GM12878 (cell line): ENCODE measurements around the gene CHRNE. TPM values are rescaled to one million over a fixed set of nuclear protein-coding genes. Genes with fewer than 3 reads are reported as not detected.
A peak's percentile ranks its signal among the peaks of the same experiment; 100 is the strongest.

ENCODE experiments used
- ASH2L ChIP-seq: fragments of 300-600, 200-600 bp; sonication (generic); IDR thresholded peaks from 2 replicates; pipeline ENCODE4 v1.6.1; 2017; ENCODE audit warnings: low read depth, mild to moderate bottlenecking, borderline replicate concordance
- ATF7 ChIP-seq: fragments of 450-650 bp; IDR thresholded peaks from 2 replicates; pipeline ENCODE4 v1.6.1; 2016; ENCODE audit warnings: low read depth, mild to moderate bottlenecking
- BCL11A ChIP-seq: IDR thresholded peaks from 2 replicates; pipeline ENCODE4 v1.6.1; 2011; ENCODE audit warnings: low read depth, low read length
- CBFB ChIP-seq: IDR thresholded peaks from 2 replicates; pipeline ENCODE4 v1.6.1; 2016; ENCODE audit warnings: antibody characterized with exemption, low read depth
- DPF2 ChIP-seq: fragments of 450-650 bp; IDR thresholded peaks from 2 replicates; pipeline ENCODE4 v1.6.1; 2017; ENCODE audit warnings: mild to moderate bottlenecking
- EED ChIP-seq: sonication (generic); IDR thresholded peaks from 2 replicates; pipeline ENCODE4 v1.6.1; 2016; ENCODE audit warnings: antibody characterized with exemption, low read depth
- EP300 ChIP-seq, 2 experiments: fragments of 150-350 bp in 1 of 2; IDR thresholded peaks; 2 replicates each; pipeline ENCODE4 v1.6.1; 2011 to 2012; ENCODE audit warnings: low read depth in 2 of 2, low read length in 2 of 2, borderline replicate concordance in 1 of 2, improper control_type of control experiment in 1 of 2, inconsistent platforms in 1 of 2; ENCODE audit not compliant: control insufficient read depth in 1 of 2
- FOS ChIP-seq: IDR thresholded peaks from 3 replicates; pipeline ENCODE4 v1.6.1; 2011; ENCODE audit warnings: borderline replicate concordance; ENCODE audit not compliant: insufficient read length; ENCODE audit errors: extremely low read depth
- GATAD2B ChIP-seq: fragments of 450-650 bp; conservative IDR thresholded peaks from 2 replicates; pipeline ENCODE4 v1.6.1; 2017; ENCODE audit warnings: low read depth, mild to moderate bottlenecking, moderate library complexity
- MEF2B ChIP-seq: fragments of 450-650 bp; IDR thresholded peaks from 2 replicates; pipeline ENCODE4 v1.6.1; 2018; ENCODE audit warnings: mild to moderate bottlenecking, moderate library complexity; ENCODE audit not compliant: partially characterized antibody, poor library complexity, severe bottlenecking
- NBN ChIP-seq: fragments of 450-650 bp; IDR thresholded peaks from 2 replicates; pipeline ENCODE4 v1.6.1; 2016
- NFYB ChIP-seq: IDR thresholded peaks from 2 replicates; pipeline ENCODE4 v1.6.1; 2011; ENCODE audit warnings: low read depth, mild to moderate bottlenecking, low read length, improper control_type of control experiment, moderate library complexity; ENCODE audit not compliant: insufficient read depth
- NR2C1 ChIP-seq: fragments of 450-650 bp; IDR thresholded peaks from 2 replicates; pipeline ENCODE4 v1.6.1; 2017; ENCODE audit warnings: antibody characterized with exemption, mild to moderate bottlenecking, moderate library complexity
- PAX5 ChIP-seq: IDR thresholded peaks from 2 replicates; pipeline ENCODE4 v1.6.1; 2011; ENCODE audit warnings: low read depth, low read length, borderline replicate concordance
- POLR2A ChIP-seq: IDR thresholded peaks from 2 replicates; pipeline ENCODE4 v1.6.1; 2011; ENCODE audit warnings: low read depth, mild to moderate bottlenecking, low read length
- RAD21 ChIP-seq: IDR thresholded peaks from 2 replicates; pipeline ENCODE4 v1.6.1; 2011; ENCODE audit warnings: mild to moderate bottlenecking, low read depth, low read length, moderate library complexity; ENCODE audit not compliant: insufficient read depth
- SIX5 ChIP-seq: IDR thresholded peaks from 2 replicates; pipeline ENCODE4 v1.6.1; 2011; ENCODE audit warnings: mild to moderate bottlenecking, low read depth, low read length, moderate library complexity; ENCODE audit not compliant: severe bottlenecking
- SMAD5 ChIP-seq: IDR thresholded peaks from 2 replicates; pipeline ENCODE4 v1.6.1; 2016; ENCODE audit warnings: antibody characterized with exemption, low read depth
- SPI1 ChIP-seq: IDR thresholded peaks from 2 replicates; pipeline ENCODE4 v1.6.1; 2011; ENCODE audit warnings: low read depth, mild to moderate bottlenecking, low read length, moderate library complexity, borderline replicate concordance; ENCODE audit not compliant: insufficient read depth
- TARDBP ChIP-seq: IDR thresholded peaks from 2 replicates; pipeline ENCODE4 v1.6.1; 2016; ENCODE audit warnings: borderline replicate concordance
- ZBTB40 ChIP-seq: fragments of 450-650 bp; IDR thresholded peaks from 2 replicates; pipeline ENCODE4 v1.6.1; 2016; ENCODE audit warnings: mild to moderate bottlenecking, moderate library complexity, borderline replicate concordance
- ZNF207 ChIP-seq: fragments of 450-650 bp; IDR thresholded peaks from 2 replicates; pipeline ENCODE4 v1.6.1; 2014; ENCODE audit warnings: antibody characterized with exemption, mild to moderate bottlenecking, borderline replicate concordance
- ZZZ3 ChIP-seq: IDR thresholded peaks from 2 replicates; pipeline ENCODE4 v1.6.1; 2011; ENCODE audit warnings: low read depth; ENCODE audit not compliant: control insufficient read depth, insufficient read length
- polyA plus RNA-seq, 11 experiments: library from polyadenylated mRNA; depleted of rRNA in 4 of 11; unstranded in 6 of 11; stranded (reverse) in 5 of 11; fragments of >200 nt; fragmentation: Nextera tagmentation in 4 of 11; fragmentation: Illumina TruSeq in 1 of 11; extraction: Ambion mirVana in 4 of 11; extraction: Trizol in 1 of 11; gene quantifications; 1 replicate in 1 of 11; 2 replicates in 10 of 11; pipeline versions ENCODE4 v1.2.1 to v1.2.3, GENCODE V29; 2011 to 2016; ENCODE audit warnings: inconsistent platforms in 2 of 11, missing spikeins in 2 of 11, low read depth in 1 of 11
- total RNA-seq, 4 experiments: library from RNA; depleted of rRNA in 3 of 4; stranded (reverse); fragments of >200 nt in 3 of 4; fragmentation: Illumina TruSeq in 1 of 4; extraction: Trizol in 1 of 4; gene quantifications; 2 replicates each; pipeline versions ENCODE4 v1.2.1 to v1.2.3, GENCODE V29; 2013 to 2021
- TF ChIP-seq, protein P1 (sequence below), 3 experiments: IDR thresholded peaks in 2 of 3; conservative IDR thresholded peaks in 1 of 3; 2 replicates each; pipeline ENCODE4 v1.5.1; 2011; ENCODE audit warnings: low read depth in 3 of 3, low read length in 3 of 3, mild to moderate bottlenecking in 3 of 3, control low read depth in 2 of 3, moderate library complexity in 2 of 3, inconsistent platforms in 1 of 3, mixed read lengths in 1 of 3; ENCODE audit not compliant: control insufficient read depth in 2 of 3, insufficient read depth in 1 of 3; ENCODE audit errors: extremely low read depth in 1 of 3

CHRNE gene
- total and polyA plus RNA-seq, 10 of the 15 experiments (the other 5 are each of a cell fraction or from before 2014, with no cell fraction given), result 0.05 to 0.11 (median 0.08) TPM; not detected in 6

DNA sequence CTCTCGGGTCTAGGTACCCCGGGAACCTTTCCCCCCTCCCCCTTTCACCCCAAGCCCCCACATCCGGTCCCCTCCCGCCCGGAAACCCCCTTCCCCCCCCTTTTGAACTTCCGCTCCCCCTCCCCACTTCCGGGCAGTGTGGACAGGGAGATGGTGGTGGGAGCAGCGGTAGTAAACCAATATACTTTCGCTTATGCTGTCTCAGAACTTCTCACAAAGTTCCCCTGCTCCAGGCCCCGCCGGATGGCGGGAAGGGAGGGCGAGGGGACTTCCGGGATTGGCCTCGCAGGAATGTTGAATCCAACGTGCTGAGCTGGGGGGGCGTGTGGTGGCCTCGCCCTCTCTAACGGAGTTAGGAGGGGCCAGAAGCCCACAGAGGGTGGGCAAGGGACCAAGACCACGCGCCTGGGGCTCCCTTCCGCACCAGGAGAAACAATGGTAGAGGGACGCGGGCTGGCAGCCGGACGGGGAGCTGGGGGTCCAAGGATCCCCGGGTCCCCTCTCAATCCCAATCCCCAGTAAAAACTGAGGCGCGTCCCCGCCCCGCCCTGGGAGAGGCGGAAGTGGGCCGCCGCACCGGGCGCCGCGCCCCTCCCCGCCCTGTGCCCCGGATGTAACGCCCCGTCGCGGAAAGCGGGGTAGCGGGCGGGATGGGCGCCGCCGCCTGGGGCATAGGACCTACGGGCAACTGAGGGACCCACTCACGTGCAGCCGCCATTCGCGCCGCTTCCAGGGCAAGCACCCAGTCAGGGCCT lies 44.7 kb upstream of the CHRNE start (continued):
- TF ChIP-seq NFYB (no peak), SMAD5 (peak; percentile 21; the same call in 1 of the 2 replicates), CBFB (peak; percentile 51; the same call in 1 of the 2 replicates), PAX5 (0 out of 2 replicates have a peak, but pooled peaks have one; percentile 40), EP300 (IDR thresholded peaks at IDR 0.05; ENCODE audit: borderline replicate concordance in 1 of 2, control insufficient read depth in 1 of 2, low read depth in 2 of 2, low read length in 2 of 2) (no peak), NBN (peak; percentile 39; the same call in 1 of the 2 replicates), ASH2L (no peak), ZNF207 (no peak), ZZZ3 (no peak), NR2C1 (peak; percentile 69), MEF2B (no peak), TARDBP (no peak), GATAD2B (peak; percentile 69), ATF7 (no peak), FOS (no peak), DPF2 (peak; percentile 70; the same call in 1 of the 2 replicates), SIX5 (peak; percentile 13), ZBTB40 (peak; percentile 71; the same call in 1 of the 2 replicates), BCL11A (0 out of 2 replicates have a peak, but pooled peaks have one; percentile 9), RAD21 (no peak), EED (peak; percentile 54; the same call in 1 of the 2 replicates), POLR2A (peak; percentile 78), SPI1 (peak; percentile 46)
- TF ChIP-seq, protein P1, sequence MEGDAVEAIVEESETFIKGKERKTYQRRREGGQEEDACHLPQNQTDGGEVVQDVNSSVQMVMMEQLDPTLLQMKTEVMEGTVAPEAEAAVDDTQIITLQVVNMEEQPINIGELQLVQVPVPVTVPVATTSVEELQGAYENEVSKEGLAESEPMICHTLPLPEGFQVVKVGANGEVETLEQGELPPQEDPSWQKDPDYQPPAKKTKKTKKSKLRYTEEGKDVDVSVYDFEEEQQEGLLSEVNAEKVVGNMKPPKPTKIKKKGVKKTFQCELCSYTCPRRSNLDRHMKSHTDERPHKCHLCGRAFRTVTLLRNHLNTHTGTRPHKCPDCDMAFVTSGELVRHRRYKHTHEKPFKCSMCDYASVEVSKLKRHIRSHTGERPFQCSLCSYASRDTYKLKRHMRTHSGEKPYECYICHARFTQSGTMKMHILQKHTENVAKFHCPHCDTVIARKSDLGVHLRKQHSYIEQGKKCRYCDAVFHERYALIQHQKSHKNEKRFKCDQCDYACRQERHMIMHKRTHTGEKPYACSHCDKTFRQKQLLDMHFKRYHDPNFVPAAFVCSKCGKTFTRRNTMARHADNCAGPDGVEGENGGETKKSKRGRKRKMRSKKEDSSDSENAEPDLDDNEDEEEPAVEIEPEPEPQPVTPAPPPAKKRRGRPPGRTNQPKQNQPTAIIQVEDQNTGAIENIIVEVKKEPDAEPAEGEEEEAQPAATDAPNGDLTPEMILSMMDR (IDR thresholded peaks at IDR 0.05 in 2 of 3, conservative IDR thresholded peaks at IDR 0.05 in 1 of 3; ENCODE audit: control insufficient read depth in 2 of 3, extremely low read depth in 1 of 3, insufficient read depth in 1 of 3, low read depth in 3 of 3, low read length in 3 of 3), result no peak
